IMR-90 (cell line): Measurements from ENCODE around the gene S1PR3. TPM values are rescaled to one million over a fixed set of nuclear protein-coding genes. Genes with fewer than 3 reads are reported as not detected.

Experiments used
- ATAC-seq: fragments of 200-7000 bp; cut with Tn5 transposase; 2 replicates; pipeline ENCODE4 v1.9.1; 2020; ENCODE audit warnings: low read depth, mild to moderate bottlenecking, moderate library complexity
- BruUV-seq: library from RNA; stranded (reverse); fragments of 400-500 nt; replicated peaks from 2 replicates; lab custom pipeline; 2021; lab: Mats Ljungman, UMichigan
- CTCF ChIA-PET: fragments of 300-600 bp; formaldehyde crosslinking; extraction: SDS; loops from one replicate; lab custom pipeline; 2021; ENCODE audit warnings: antibody characterized with exemption; lab: Yijun Ruan, JAX
- POLR2A ChIA-PET: fragments of 300-600 bp; sonication (Branson Sonifier 250); formaldehyde crosslinking; loops from one replicate; lab custom pipeline; 2022; ENCODE audit warnings: antibody characterized with exemption; ENCODE audit not compliant: unreplicated experiment; lab: Charles Lee
- DNase-seq: peaks from one replicate; pipeline ENCODE4 v3.0.0; 2013
- H2AFZ ChIP-seq: replicated peaks from 2 replicates; pipeline ENCODE3; 2013; ENCODE audit warnings: low read length, mild to moderate bottlenecking; ENCODE audit not compliant: poor library complexity
- H2AK5ac ChIP-seq: 2 replicates; pipeline ENCODE4 v1.6.1; 2013; ENCODE audit warnings: low read depth, low read length, inconsistent platforms
- H2AK9ac ChIP-seq: replicated peaks from 2 replicates; pipeline ENCODE3; 2013; ENCODE audit warnings: mild to moderate bottlenecking, low read depth, low read length, moderate library complexity; ENCODE audit not compliant: poor library complexity
- H2BK120ac ChIP-seq: 2 replicates; pipeline ENCODE4 v1.6.1; 2013; ENCODE audit warnings: low read depth, low read length, inconsistent platforms
- H2BK15ac ChIP-seq: 3 replicates; pipeline ENCODE4 v1.6.1; 2013; ENCODE audit warnings: low read depth, low read length, inconsistent platforms
- H2BK20ac ChIP-seq: 2 replicates; pipeline ENCODE4 v1.6.1; 2013; ENCODE audit warnings: low read depth, mild to moderate bottlenecking, inconsistent platforms, low read length, moderate library complexity
- H2BK5ac ChIP-seq: 2 replicates; pipeline ENCODE4 v1.6.1; 2013; ENCODE audit warnings: mild to moderate bottlenecking, low read depth, low read length, inconsistent platforms; ENCODE audit not compliant: poor library complexity, severe bottlenecking
- H3K14ac ChIP-seq: replicated peaks from 2 replicates; pipeline ENCODE4 v1.6.1; 2013; ENCODE audit warnings: low read depth, low read length, inconsistent platforms
- H3K18ac ChIP-seq: 2 replicates; pipeline ENCODE4 v1.6.1; 2013; ENCODE audit warnings: low read depth, low read length, control low read depth
- H3K23ac ChIP-seq: 2 replicates; pipeline ENCODE4 v1.6.1; 2013; ENCODE audit warnings: low read depth, low read length, inconsistent platforms
- H3K27ac ChIP-seq: 2 replicates; pipeline ENCODE4 v1.5.1; 2013; ENCODE audit warnings: mild to moderate bottlenecking, control low read depth, low read length; ENCODE audit not compliant: insufficient read depth
- H3K27me3 ChIP-seq: 2 replicates; pipeline ENCODE4 v1.6.1; 2013; ENCODE audit warnings: low read length; ENCODE audit not compliant: control insufficient read depth, insufficient read depth
- H3K36me3 ChIP-seq: 2 replicates; pipeline ENCODE4 v1.6.1; 2013; ENCODE audit warnings: low read length, mixed read lengths; ENCODE audit not compliant: control insufficient read depth, insufficient read depth
- H3K4ac ChIP-seq: 2 replicates; pipeline ENCODE4 v1.6.1; 2013; ENCODE audit warnings: low read depth, low read length, inconsistent platforms
- H3K4me1 ChIP-seq: 2 replicates; pipeline ENCODE4 v1.6.1; 2013; ENCODE audit warnings: low read length, mixed read lengths; ENCODE audit not compliant: control insufficient read depth, insufficient read depth
- H3K4me2 ChIP-seq: 2 replicates; pipeline ENCODE4 v1.6.1; 2013; ENCODE audit warnings: low read depth, mild to moderate bottlenecking, control low read depth, low read length, moderate library complexity
- H3K4me3 ChIP-seq: 2 replicates; pipeline ENCODE4 v1.5.1; 2013; ENCODE audit warnings: low read depth, mild to moderate bottlenecking, control low read depth, low read length, moderate library complexity; ENCODE audit not compliant: insufficient read depth
- H3K56ac ChIP-seq: 2 replicates; pipeline ENCODE4 v1.6.1; 2013; ENCODE audit warnings: low read length, inconsistent platforms; ENCODE audit not compliant: insufficient read depth; ENCODE audit errors: extremely low read depth
- H3K79me1 ChIP-seq, 2 experiments: 2 replicates each; pipeline ENCODE4 v1.6.1; 2013; ENCODE audit warnings: low read length in 2 of 2, inconsistent platforms in 1 of 2, low read depth in 1 of 2
- H3K9ac ChIP-seq: 2 replicates; pipeline ENCODE4 v1.6.1; 2013; ENCODE audit warnings: low read depth, low read length, control low read depth
- H3K9me1 ChIP-seq: 2 replicates; pipeline ENCODE4 v1.6.1; 2013; ENCODE audit warnings: low read length, inconsistent platforms; ENCODE audit not compliant: insufficient read depth
- H3K9me3 ChIP-seq: 2 replicates; pipeline ENCODE4 v1.6.1; 2013; ENCODE audit warnings: low read length; ENCODE audit not compliant: control insufficient read depth, insufficient read depth
- H4K20me1 ChIP-seq: 2 replicates; pipeline ENCODE4 v1.6.1; 2013; ENCODE audit warnings: low read length, inconsistent platforms; ENCODE audit not compliant: insufficient read depth
- H4K5ac ChIP-seq: 2 replicates; pipeline ENCODE4 v1.6.1; 2013; ENCODE audit warnings: mild to moderate bottlenecking, low read depth, low read length, control low read depth
- H4K8ac ChIP-seq, 2 experiments: 2 replicates each; pipeline ENCODE4 v1.6.1; 2013; ENCODE audit warnings: low read depth in 2 of 2, low read length in 2 of 2, control low read depth in 1 of 2, inconsistent platforms in 1 of 2
- H4K91ac ChIP-seq: 2 replicates; pipeline ENCODE4 v1.6.1; 2013; ENCODE audit warnings: low read depth, low read length, inconsistent platforms; ENCODE audit not compliant: insufficient read depth
- BHLHE40 ChIP-seq: fragments of 150-350 bp; IDR thresholded peaks from 2 replicates; pipeline ENCODE4 v1.6.1; 2016; ENCODE audit warnings: mild to moderate bottlenecking, low read depth, low read length
- CEBPB ChIP-seq: IDR thresholded peaks from 2 replicates; pipeline ENCODE4 v1.6.1; 2012; ENCODE audit warnings: low read depth, low read length, improper control_type of control experiment
- MAFK ChIP-seq: IDR thresholded peaks from 2 replicates; pipeline ENCODE4 v1.6.1; 2012; ENCODE audit warnings: low read depth, low read length, improper control_type of control experiment
- RCOR1 ChIP-seq: IDR thresholded peaks from 2 replicates; pipeline ENCODE4 v1.6.1; 2012; ENCODE audit warnings: mild to moderate bottlenecking, low read length, improper control_type of control experiment; ENCODE audit not compliant: insufficient replicate concordance
- RFX5 ChIP-seq: IDR thresholded peaks from 2 replicates; pipeline ENCODE4 v1.8.0; 2012; ENCODE audit warnings: low read depth, mild to moderate bottlenecking, low read length, moderate library complexity
- SMC3 ChIP-seq: fragments of 150-350 bp; IDR thresholded peaks from 2 replicates; pipeline ENCODE4 v1.6.1; 2016; ENCODE audit warnings: low read depth, mild to moderate bottlenecking, antibody characterized with exemption, low read length, moderate library complexity
- WGBS, 2 experiments: methylation state at CpG; one replicate each; pipeline versions ENCODE4 v1.1.5 to v1.1.7; 2013; ENCODE audit warnings: missing lambda C conversion rate in 2 of 2; ENCODE audit not compliant: insufficient read length in 1 of 2; ENCODE audit errors: extremely low coverage in 2 of 2; 5-methylcytosine and 5-hydroxymethylcytosine counted together
- dilution Hi-C: fragments of 300-500 bp; cut with HindIII; formaldehyde crosslinking; loops from one replicate; pipeline ENCODE4 v1.14.3; 2018; ENCODE audit warnings: low sequenced_read_pairs; ENCODE audit not compliant: unreplicated experiment
- in situ Hi-C: fragments of 300-500 bp; cut with MboI; formaldehyde crosslinking; loops from 3 replicates; pipeline ENCODE4 v1.14.3; 2019; ENCODE audit warnings: low sequenced_read_pairs, inconsistent platforms, mixed read lengths
- intact Hi-C: fragments of 100-400 bp; cut with micrococcal nuclease; formaldehyde crosslinking; loops from 2 replicates; pipeline ENCODE4 v1.10.0; 2022
- polyA plus RNA-seq, 3 experiments: library from polyadenylated mRNA; depleted of rRNA; stranded (reverse); fragments of >200 nt; gene quantifications; 2 replicates each; pipeline ENCODE4 v1.2.3, GENCODE V29; 2012; ENCODE audit warnings: low replicate concordance in 1 of 3
- total RNA-seq: library from RNA; depleted of rRNA; stranded (reverse); fragments of >200 nt; gene quantifications from 2 replicates; pipeline ENCODE4 v1.2.3, GENCODE V29; 2012

The S1PR3 gene
- total and polyA plus RNA-seq, 2 of the 4 experiments (the other 2 are of a cell fraction), result 28.4 to 28.7 TPM

- peak overlapping the region; percentile 82; the same call in 1 of the 2 replicates for H2AK5ac ChIP-seq
- peaks cover 30% of the 10 kb centered on the region for H3K36me3 ChIP-seq
- H3K27ac ChIP-seq, result peak overlapping the region; percentile 47; the same call in 1 of the 2 replicates
- peak overlapping the region; percentile 73 for H3K14ac ChIP-seq
- peak overlapping the region; percentile 80 for H3K23ac ChIP-seq
- peak overlapping the region; percentile 28 for H4K5ac ChIP-seq
- H2AFZ ChIP-seq, result no peak overlapping the region
- ATAC-seq, result no peak
- H4K91ac ChIP-seq, result peak overlapping the region; percentile 11; the same call in 1 of the 2 replicates
- no peaks in the 10 kb centered on the region for H3K9me3 ChIP-seq
- POLR2A ChIA-PET, result no interaction called here
- peak overlapping the region; percentile 18 for H2AK9ac ChIP-seq
- no peaks in the 10 kb centered on the region for H3K27me3 ChIP-seq
- H3K4me2 ChIP-seq, result peak overlapping the region; percentile 60
- intact Hi-C loops, result loop anchor here (2.0 to 5.0 kb wide), 7 partner anchors 142 to 409 kb away; no protein-coding TSS in a partner anchor
- no peak for TF ChIP-seq CEBPB
- TF ChIP-seq SMC3, result no peak
- no peak for TF ChIP-seq RFX5
- no peak for TF ChIP-seq MAFK
- TF ChIP-seq BHLHE40, result no peak
- TF ChIP-seq RCOR1, result no peak
- no peak overlapping the region for H2BK5ac ChIP-seq
- no peak overlapping the region for H3K56ac ChIP-seq
- dilution Hi-C loops, result loop anchor here (25.0 kb wide), 1 partner anchor 357 kb away; no protein-coding TSS in a partner anchor
- H3K9me1 ChIP-seq, result peaks cover 19% of the 10 kb centered on the region
- DNase-seq, result no peak
- WGBS, 2 experiments, result 20% methylated on average over 3 of the region's 14 CpGs; no CpG with 5 or more reads in 1 of the 2 experiments
- peak overlapping the region; percentile 40; the same call in 1 of the 2 replicates for H2BK120ac ChIP-seq
- H4K20me1 ChIP-seq, result peaks cover 4% of the 10 kb centered on the region; the same call in 1 of the 2 replicates
- H3K4me1 ChIP-seq, result peaks cover 21% of the 10 kb centered on the region
- peaks cover 29 to 54% of the 10 kb centered on the region in 2 experiments for H3K79me1 ChIP-seq
- peak overlapping the region; percentile 9; the same call in 1 of the 2 replicates for H3K4me3 ChIP-seq
- H2BK20ac ChIP-seq, result 0 out of 2 replicates have a peak overlapping the region, but pooled peaks have one; percentile 12
- H3K18ac ChIP-seq, result peak overlapping the region; percentile 39
- peak overlapping the region; percentile 73 for H3K4ac ChIP-seq
- H2BK15ac ChIP-seq, result peak overlapping the region; percentile 53; the same call in 1 of the 3 replicates
- CTCF ChIA-PET, result interaction anchor here (0.6 kb wide), 1 partner anchor 552 kb away, joined by 5 read pairs; no protein-coding TSS in a partner anchor
- no TSS peak for BruUV-seq
- peak overlapping the region; percentile 12 to 44; a peak in 2 of 4 replicates for H4K8ac ChIP-seq
- H3K9ac ChIP-seq, result peak overlapping the region; percentile 53
- in situ Hi-C loops, result loop anchor here (10.0 kb wide), 1 partner anchor 219 kb away; no protein-coding TSS in a partner anchor
These were observed 2.7 kb downstream of the S1PR3 start for GRCh38 chr9:88993871-88994460.
